ENCODE results near the gene GATAD2B. TPM values are rescaled to one million over a fixed set of nuclear protein-coding genes. Genes with fewer than 3 reads are reported as not detected.

Gene GATAD2B
- total RNA-seq, 4 donors from 2014 or later, result 20.1 to 28.8 (median 21.5) TPM

DNA sequence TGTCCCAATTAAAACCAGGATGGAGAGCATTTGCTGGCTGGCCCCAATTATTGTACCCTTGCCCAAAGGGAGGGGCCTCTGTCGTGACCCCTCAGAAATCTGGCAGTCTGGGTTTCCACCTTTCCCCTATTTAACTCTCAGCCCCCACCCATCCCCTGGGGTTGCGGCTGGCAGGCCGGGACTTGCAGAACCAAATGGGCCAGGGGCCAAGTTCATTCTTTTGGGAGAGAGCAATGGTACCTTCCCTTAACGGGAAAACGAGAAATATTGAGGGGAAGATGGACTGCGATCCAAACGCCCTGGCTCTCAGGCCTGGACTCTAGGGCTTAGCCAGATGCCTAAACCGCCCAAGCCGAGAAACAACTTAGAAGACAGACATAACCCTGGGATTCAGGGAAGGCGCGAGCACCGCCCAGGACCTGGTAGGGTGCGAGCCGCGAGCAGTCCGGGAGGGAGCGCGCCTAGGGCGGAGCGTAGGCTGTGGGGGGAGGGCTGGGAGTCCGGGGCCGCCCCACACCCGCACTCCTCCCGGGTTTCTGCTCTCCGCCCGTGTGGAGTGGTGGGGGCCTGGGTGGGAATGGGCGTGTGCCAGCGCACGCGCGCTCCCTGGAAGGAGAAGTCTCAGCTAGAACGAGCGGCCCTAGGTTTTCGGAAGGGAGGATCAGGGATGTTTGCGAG, 147.9 kb downstream of the GATAD2B start, which contains the start of gene SLC27A3:
SLC27A3 (plus strand) TSS at position 628 of the 678 bp plus-strand sequence. CDS start 91 bp downstream, outside the sequence.
- Histone ChIP-seq H3K9me3 (no peaks in the 10 kb centered on the region), H3K27me3 (no peaks in the 10 kb centered on the region), H3K4me3 (replicated peaks in 1 of 3) (peak within 1 kb of the TSS; percentile 6 to 68 (median 58)), H3K36me3 (peaks cover 12 to 17% of the 10 kb centered on the region in 2 donors), H3K27ac (peak within 1 kb of the TSS; percentile 55 to 73 (median 62)), H3K4me1 (peaks cover 13 to 61% of the 10 kb centered on the region in 2 donors)
- 5 to 8% methylated on average over 8 to 19 of the region's 35 CpGs for WGBS, 2 donors
- TF ChIP-seq POLR2A (IDR thresholded peaks at IDR 0.05), result no peak
- TF ChIP-seq, protein P1, sequence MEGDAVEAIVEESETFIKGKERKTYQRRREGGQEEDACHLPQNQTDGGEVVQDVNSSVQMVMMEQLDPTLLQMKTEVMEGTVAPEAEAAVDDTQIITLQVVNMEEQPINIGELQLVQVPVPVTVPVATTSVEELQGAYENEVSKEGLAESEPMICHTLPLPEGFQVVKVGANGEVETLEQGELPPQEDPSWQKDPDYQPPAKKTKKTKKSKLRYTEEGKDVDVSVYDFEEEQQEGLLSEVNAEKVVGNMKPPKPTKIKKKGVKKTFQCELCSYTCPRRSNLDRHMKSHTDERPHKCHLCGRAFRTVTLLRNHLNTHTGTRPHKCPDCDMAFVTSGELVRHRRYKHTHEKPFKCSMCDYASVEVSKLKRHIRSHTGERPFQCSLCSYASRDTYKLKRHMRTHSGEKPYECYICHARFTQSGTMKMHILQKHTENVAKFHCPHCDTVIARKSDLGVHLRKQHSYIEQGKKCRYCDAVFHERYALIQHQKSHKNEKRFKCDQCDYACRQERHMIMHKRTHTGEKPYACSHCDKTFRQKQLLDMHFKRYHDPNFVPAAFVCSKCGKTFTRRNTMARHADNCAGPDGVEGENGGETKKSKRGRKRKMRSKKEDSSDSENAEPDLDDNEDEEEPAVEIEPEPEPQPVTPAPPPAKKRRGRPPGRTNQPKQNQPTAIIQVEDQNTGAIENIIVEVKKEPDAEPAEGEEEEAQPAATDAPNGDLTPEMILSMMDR (IDR thresholded peaks at IDR 0.05), result no peak
- intact Hi-C loops (cut with DNase I), result no loop called here
- peak; percentile 60 to 64 for DNase-seq

DNA sequence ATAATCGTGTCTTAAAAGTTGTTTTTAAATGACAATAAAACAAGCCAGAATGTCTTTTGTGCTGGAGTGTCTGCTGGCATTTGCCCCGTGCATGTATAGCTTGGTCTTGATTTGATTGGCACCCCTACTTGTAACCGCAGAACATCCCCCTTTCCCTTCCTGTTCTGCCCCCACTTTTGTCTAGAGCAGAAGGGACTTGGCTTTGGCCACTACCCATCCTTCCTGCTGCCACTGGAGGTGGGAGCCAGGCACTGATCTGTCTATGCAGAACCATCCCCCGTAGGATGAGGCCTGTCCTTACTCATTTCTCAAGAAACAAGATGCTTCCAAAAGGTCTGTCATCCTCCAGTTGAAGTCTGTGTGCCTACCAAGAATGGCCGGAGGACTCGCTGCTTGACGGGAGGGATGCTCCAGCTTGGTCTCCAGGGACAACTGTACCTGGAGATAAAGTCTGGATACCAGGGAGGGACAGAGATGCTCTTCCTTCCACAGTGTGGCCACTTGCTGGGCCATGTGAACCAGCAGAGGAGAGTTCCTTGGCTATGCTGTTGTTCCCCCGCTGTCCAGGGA, 148.7 kb downstream of the GATAD2B start:
- H3K4me3 ChIP-seq (replicated peaks in 1 of 3), result no peak overlapping the region
- H3K9me3 ChIP-seq, result no peaks in the 10 kb centered on the region
- no peak for DNase-seq
- TF ChIP-seq POLR2A (IDR thresholded peaks at IDR 0.05), result no peak
- TF ChIP-seq, protein P1 (IDR thresholded peaks at IDR 0.05), result no peak
- intact Hi-C loops (cut with DNase I), result no loop called here
- H3K4me1 ChIP-seq, result peaks cover 13 to 57% of the 10 kb centered on the region in 2 donors
- H3K36me3 ChIP-seq, result peaks cover 14 to 17% of the 10 kb centered on the region in 2 donors
- H3K27ac ChIP-seq, result peak overlapping the region in 2 of 3 donors; percentile 62 to 73
- no peaks in the 10 kb centered on the region for H3K27me3 ChIP-seq
- WGBS, 2 donors, result 57 to 74% methylated on average over 5 to 8 of the region's 8 CpGs

DNA sequence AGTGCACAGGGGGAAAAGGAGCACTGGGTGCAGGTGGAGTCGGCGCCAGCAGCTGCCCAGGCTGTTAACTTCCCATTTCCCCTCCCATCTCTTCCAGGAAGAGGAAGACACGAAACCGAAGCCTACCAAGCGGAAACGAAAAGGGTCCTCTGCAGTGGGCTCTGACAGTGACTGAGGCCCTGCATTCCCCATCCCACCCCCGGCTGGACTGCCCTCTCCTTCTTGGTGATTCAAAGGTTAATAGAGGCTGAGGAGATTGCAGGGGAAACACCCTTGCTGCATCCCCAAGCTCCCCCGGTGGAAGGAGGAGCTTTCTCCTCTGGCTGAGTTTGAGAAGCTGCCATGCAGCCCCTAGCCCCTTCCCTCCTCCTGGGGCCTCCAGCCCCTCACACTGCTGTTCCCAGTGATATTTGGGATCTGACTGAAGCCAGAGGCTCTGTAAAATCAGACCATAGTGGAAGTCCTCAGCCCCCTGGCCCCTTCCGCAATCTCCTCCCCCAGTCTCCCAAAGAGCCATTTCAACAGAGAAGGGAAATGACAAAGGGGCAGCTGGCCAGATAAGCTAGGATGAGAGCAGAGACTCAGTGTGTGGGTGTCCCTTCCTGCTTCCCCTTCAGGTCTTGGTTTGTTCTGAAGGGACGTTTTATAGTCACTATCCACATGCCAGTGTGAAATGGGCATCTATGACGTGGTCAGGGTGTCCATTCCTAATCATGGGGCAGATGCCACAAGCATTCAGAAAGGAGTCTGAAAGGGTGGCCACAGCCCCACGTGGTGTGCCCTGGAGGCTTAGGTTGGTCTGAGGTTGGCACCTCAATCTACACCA, 149.5 kb downstream of the GATAD2B start:
- Histone ChIP-seq H3K4me3 (replicated peaks in 1 of 3) (no peak overlapping the region), H3K27me3 (no peaks in the 10 kb centered on the region), H3K27ac (peak overlapping the region in 2 of 3 donors; percentile 62 to 73), H3K36me3 (peaks cover 21 to 25% of the 10 kb centered on the region in 2 donors), H3K4me1 (peaks cover 13 to 56% of the 10 kb centered on the region in 2 donors), H3K9me3 (no peaks in the 10 kb centered on the region)
- no peak for DNase-seq
- intact Hi-C loops (cut with DNase I), result no loop called here
- no peak for TF ChIP-seq POLR2A (IDR thresholded peaks at IDR 0.05)
- TF ChIP-seq, protein P1 (IDR thresholded peaks at IDR 0.05), result no peak
- 74 to 76% methylated on average over 12 of the region's 12 CpGs for WGBS, 2 donors

DNA sequence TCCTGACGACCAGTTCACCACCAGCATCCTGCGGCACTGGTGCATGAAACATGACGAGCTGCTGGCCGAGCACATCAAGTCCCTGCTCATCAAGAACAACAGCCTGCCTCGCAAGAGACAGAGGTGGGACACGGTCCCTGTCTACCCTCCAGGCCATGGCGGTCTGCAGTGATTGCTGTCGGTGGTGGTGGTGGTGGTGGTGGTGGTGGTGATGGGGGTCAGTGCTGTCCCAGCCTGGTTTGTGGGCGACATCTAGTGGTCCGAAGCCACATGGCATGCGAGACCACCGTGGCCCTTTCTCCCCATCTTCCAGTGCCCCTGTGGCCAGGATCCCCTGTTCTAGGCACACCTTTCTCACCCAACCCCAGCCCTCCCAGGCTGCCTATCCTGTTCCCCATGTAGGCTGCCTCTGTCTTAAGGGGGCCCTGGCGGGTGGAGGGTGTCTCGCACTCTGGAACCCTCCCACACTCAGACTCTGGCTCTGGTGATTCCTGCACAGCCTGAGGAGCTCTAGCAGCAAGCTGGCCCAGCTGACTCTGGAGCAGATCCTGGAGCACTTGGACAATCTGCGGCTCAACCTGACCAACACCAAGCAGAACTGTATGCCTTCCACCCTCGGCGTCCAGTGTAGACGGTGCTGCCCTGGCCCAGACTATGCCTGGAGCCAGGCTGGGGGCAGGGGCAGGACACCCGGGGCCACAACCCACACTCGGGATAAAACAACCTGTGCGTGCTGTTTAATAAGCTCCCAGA, 150.8 kb downstream of the GATAD2B start:
- H3K9me3 ChIP-seq, result no peaks in the 10 kb centered on the region
- no peak for DNase-seq
- no peaks in the 10 kb centered on the region for H3K27me3 ChIP-seq
- intact Hi-C loops (cut with DNase I), result no loop called here
- 80% methylated on average over 13 to 19 of the region's 21 CpGs for WGBS, 2 donors
- peaks cover 31 to 38% of the 10 kb centered on the region in 2 donors for H3K36me3 ChIP-seq
- peak overlapping the region in 1 of 3 donors; percentile 37 for H3K27ac ChIP-seq
- peaks cover 13 to 43% of the 10 kb centered on the region in 2 donors for H3K4me1 ChIP-seq
- TF ChIP-seq, protein P1 (IDR thresholded peaks at IDR 0.05), result peak in 2 of 6 experiments; percentile 19 to 32
- no peak for TF ChIP-seq POLR2A (IDR thresholded peaks at IDR 0.05)
- H3K4me3 ChIP-seq (replicated peaks in 1 of 3), result no peak overlapping the region

Measured in thyroid gland (tissue), 4 donors.